HCT116 (cell line): ENCODE measurements around the gene CRTC3.

Experiments
- CTCF ChIP-seq, 3 experiments: fragments of 200-600 bp in 1 of 3; sonication (generic) in 1 of 3; IDR thresholded peaks in 2 of 3; conservative IDR thresholded peaks in 1 of 3; 2 replicates each; pipeline ENCODE4 v1.5.1; 2012 to 2017; ENCODE audit warnings: low read depth in 2 of 3, low read length in 2 of 3, antibody characterized with exemption in 1 of 3, borderline replicate concordance in 1 of 3, control low read depth in 1 of 3, mild to moderate bottlenecking in 1 of 3, mixed read lengths in 1 of 3, mixed run types in 1 of 3, moderate library complexity in 1 of 3; ENCODE audit not compliant: insufficient read depth in 1 of 3
- EZH2 ChIP-seq: fragments of 200-600 bp; sonication (generic); IDR thresholded peaks from 2 replicates; pipeline ENCODE4 v1.6.1; 2017; ENCODE audit warnings: antibody characterized with exemption, mixed run types
- POLR2AphosphoS5 ChIP-seq: IDR thresholded peaks from 2 replicates; pipeline ENCODE4 v1.6.1; 2011; ENCODE audit warnings: mild to moderate bottlenecking, low read depth, low read length, moderate library complexity
- SRF ChIP-seq: IDR thresholded peaks from 2 replicates; pipeline ENCODE4 v1.6.1; 2012; ENCODE audit warnings: low read depth
- YY1 ChIP-seq: IDR thresholded peaks from 2 replicates; pipeline ENCODE4 v1.6.1; 2011; ENCODE audit warnings: low read length, low read depth, moderate library complexity, mild to moderate bottlenecking; ENCODE audit not compliant: insufficient replicate concordance; ENCODE audit errors: extremely low read depth

GRCh38 chr15:90560229-90560776 lies 30.6 kb downstream of the CRTC3 start:
- TF ChIP-seq CTCF (IDR thresholded peaks at IDR 0.05 in 2 of 3, conservative IDR thresholded peaks at IDR 0.05 in 1 of 3; ENCODE audit: borderline replicate concordance in 1 of 3, insufficient read depth in 1 of 3, low read depth in 2 of 3, low read length in 2 of 3): no peak
- no peak for TF ChIP-seq POLR2AphosphoS5
- no peak for TF ChIP-seq SRF
- no peak for TF ChIP-seq YY1
- TF ChIP-seq EZH2: no peak
